ENCODE measurements around the gene GAMT.
A peak's percentile ranks its signal among the peaks of the same experiment; 100 is the strongest.

Gene GAMT

GRCh38 chr19:1445185-1445931 lies 44.0 kb upstream of the GAMT start:
- peak; percentile 97 for TF ChIP-seq CTCF (IDR thresholded peaks at IDR 0.05)

DNA sequence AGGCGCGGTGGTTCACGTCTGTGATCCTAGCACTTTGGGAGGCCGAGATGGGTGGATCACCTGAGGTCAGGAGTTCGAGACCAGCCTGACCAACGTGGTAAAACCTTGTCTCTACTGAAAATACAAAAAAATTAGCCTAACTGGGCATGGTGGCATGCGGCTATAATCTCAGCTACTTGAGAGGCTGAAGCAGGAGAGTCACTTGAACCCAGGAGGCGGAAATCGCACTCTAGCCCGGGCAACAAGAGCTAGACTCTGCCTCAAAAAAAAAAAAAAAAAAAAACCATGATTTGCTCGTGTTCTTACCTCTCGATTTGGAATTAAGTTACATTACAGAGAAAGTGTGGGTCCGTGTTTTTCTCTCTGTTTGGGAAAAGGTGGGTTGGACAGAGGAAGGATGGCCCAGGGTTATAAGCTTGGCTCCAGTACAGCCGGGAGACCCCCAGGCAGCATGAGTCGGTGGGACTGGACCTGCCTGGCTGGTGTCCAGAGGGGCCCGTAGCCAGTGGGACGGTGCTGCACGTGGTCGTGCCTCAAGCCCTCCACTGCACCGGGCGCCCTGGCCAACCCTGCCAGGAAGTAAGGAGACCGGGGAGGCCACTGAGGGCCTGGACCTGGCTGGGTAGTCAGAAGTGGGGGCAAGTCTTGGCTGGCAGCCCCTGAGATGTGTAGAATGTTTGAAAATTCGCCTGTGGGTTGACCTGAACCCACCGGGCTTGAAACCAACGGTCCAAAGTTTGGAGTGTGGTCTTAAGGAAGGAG lies 40.5 kb upstream of the GAMT start:
- no peak for TF ChIP-seq CTCF (IDR thresholded peaks at IDR 0.05)

GRCh38 chr19:1441022-1441426 lies 39.7 kb upstream of the GAMT start:
- no peak for TF ChIP-seq CTCF (IDR thresholded peaks at IDR 0.05)

DNA sequence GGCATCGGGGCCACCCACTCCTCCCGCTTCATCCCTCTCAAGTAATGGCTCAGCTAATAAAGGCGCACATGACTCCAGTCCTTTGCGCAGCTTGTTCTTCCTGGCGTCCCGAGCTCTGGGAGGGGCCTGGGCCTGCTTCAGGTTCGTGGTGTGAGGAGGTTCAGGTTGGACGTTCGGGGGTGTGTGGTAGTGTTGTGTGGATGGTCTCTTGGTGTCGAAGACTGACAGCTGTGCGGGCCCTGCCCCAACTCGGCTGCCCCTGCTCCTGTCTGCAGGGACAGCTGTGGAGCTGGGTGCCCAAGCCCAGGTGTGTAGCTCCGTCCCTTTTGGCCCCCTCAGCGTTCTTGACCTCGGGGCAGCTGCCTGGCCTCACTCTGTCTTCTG lies 39.1 kb upstream of the GAMT start:
- TF ChIP-seq CTCF (IDR thresholded peaks at IDR 0.05), result no peak

GRCh38 chr19:1438933-1439354 lies 37.6 kb upstream of the GAMT start:
- TF ChIP-seq CTCF (IDR thresholded peaks at IDR 0.05), result no peak

- TF ChIP-seq CTCF (IDR thresholded peaks at IDR 0.05), result peak; percentile 94
Measured at GRCh38 chr19:1438035-1438932, 36.9 kb upstream of the GAMT start, which contains the start of gene RPS15. RPS15 (plus strand) TSS chr19:1438396; CDS start chr19:1438426, 30 bp downstream.

GRCh38 chr19:1437609-1438008 lies 36.3 kb upstream of the GAMT start:
- no peak for TF ChIP-seq CTCF (IDR thresholded peaks at IDR 0.05)
